HFF-Myc (cell line): Measurements from ENCODE around the gene ANKRD63.
A peak's percentile ranks its signal among the peaks of the same experiment; 100 is the strongest.

Experiments
- DNase-seq: peaks from one replicate; pipeline ENCODE4 v3.0.0-alpha.2; 2011; ENCODE audit warnings: low read depth; ENCODE audit errors: extremely low read depth
- H3K4me3 ChIP-seq: replicated peaks from 2 replicates; pipeline ENCODE4 v1.5.1; 2011; ENCODE audit warnings: low read depth, mild to moderate bottlenecking, control low read depth, low read length
- CTCF ChIP-seq: IDR thresholded peaks from 2 replicates; pipeline ENCODE4 v1.5.1; 2012; ENCODE audit warnings: mild to moderate bottlenecking, low read depth, low read length, control low read depth; ENCODE audit errors: missing control alignments

ANKRD63 gene

GRCh38 chr15:40270246-40270995, 12.4 kb downstream of the ANKRD63 start:
- no peak for DNase-seq
- H3K4me3 ChIP-seq: no peak overlapping the region
- no peak for TF ChIP-seq CTCF

- no peak overlapping the region for H3K4me3 ChIP-seq
- no peak for DNase-seq
- TF ChIP-seq CTCF: no peak
Observed at GRCh38 chr15:40269604-40270003, 13.3 kb downstream of the ANKRD63 start.

GRCh38 chr15:40267670-40268069, 15.2 kb downstream of the ANKRD63 start:
- TF ChIP-seq CTCF: no peak
- no peak overlapping the region for H3K4me3 ChIP-seq
- DNase-seq: no peak

- no peak overlapping the region for H3K4me3 ChIP-seq
- TF ChIP-seq CTCF: no peak
- DNase-seq: peak; percentile 88
Observed at GRCh38 chr15:40266828-40267304, 16.0 kb downstream of the ANKRD63 start.

- no peak overlapping the region for H3K4me3 ChIP-seq
- TF ChIP-seq CTCF: no peak
- DNase-seq: no peak
Observed at GRCh38 chr15:40265875-40266274, 17.0 kb downstream of the ANKRD63 start.

GRCh38 chr15:40265355-40265754, 17.5 kb downstream of the ANKRD63 start:
- no peak overlapping the region for H3K4me3 ChIP-seq
- TF ChIP-seq CTCF: no peak
- no peak for DNase-seq
